Gastrocnemius medialis (tissue), 4 donors: ENCODE data around the gene EDARADD. TPM values are rescaled to one million over a fixed set of nuclear protein-coding genes. Genes with fewer than 3 reads are reported as not detected.

Experiments
- ATAC-seq, 2 donors: fragments of 150-250 bp; one replicate each; pipeline ENCODE4 v1.9.1; 2016
- DNase-seq, 2 donors: peaks; one replicate each; pipeline ENCODE4 v3.0.0-alpha.2; 2019
- H3K27ac ChIP-seq, 4 donors: fragments of 200-600 bp; sonication (generic); 1 replicate in 1 of 4; 2 replicates in 3 of 4; pipeline ENCODE4 v1.5.1; 2016 to 2018; ENCODE audit warnings: mild to moderate bottlenecking in 2 of 4, moderate library complexity in 1 of 4
- H3K27me3 ChIP-seq, 3 donors: fragments of 200-600 bp; sonication (generic) in 2 of 3; 1 replicate in 1 of 3; 2 replicates in 2 of 3; pipeline versions ENCODE4 v1.5.1 to v1.6.0; 2016 to 2019; ENCODE audit warnings: mild to moderate bottlenecking in 1 of 3, moderate library complexity in 1 of 3
- H3K36me3 ChIP-seq, 2 donors: fragments of 200-600 bp; sonication (generic) in 1 of 2; one replicate each; pipeline ENCODE4 v1.5.1; 2017 to 2018
- H3K4me1 ChIP-seq, 2 donors: fragments of 200-600 bp; sonication (generic) in 1 of 2; one replicate each; pipeline ENCODE4 v1.5.1; 2016 to 2017; ENCODE audit warnings: mild to moderate bottlenecking in 2 of 2
- H3K4me3 ChIP-seq, 4 donors: fragments of 200-600 bp; sonication (generic) in 3 of 4; 1 replicate in 1 of 4; 2 replicates in 3 of 4; pipeline ENCODE4 v1.5.1; 2016 to 2019; ENCODE audit warnings: mild to moderate bottlenecking in 2 of 4
- H3K9me3 ChIP-seq, 3 donors: fragments of 200-600 bp; sonication (generic) in 2 of 3; 1 replicate in 1 of 3; 2 replicates in 2 of 3; pipeline ENCODE4 v1.5.1; 2016 to 2019
- POLR2A ChIP-seq, 2 donors: fragments of 450-650 bp; IDR thresholded peaks; one replicate each; pipeline ENCODE4 v1.6.1; 2017; ENCODE audit warnings: antibody characterized with exemption in 2 of 2, mild to moderate bottlenecking in 2 of 2, moderate library complexity in 2 of 2
- in situ Hi-C, 4 donors: fragments of 200-750 bp; cut with MboI; loops; one replicate each; pipeline versions ENCODE4 v1.15.0 to v1.8.0; 2017; ENCODE audit warnings: low sequenced_read_pairs in 4 of 4
- intact Hi-C: fragments of 100-400 bp; cut with DNase I; formaldehyde crosslinking; loops from one replicate; pipeline ENCODE4 v1.15.1; 2023; ENCODE audit warnings: low total_unique reads
- total RNA-seq, 4 donors: library from RNA; depleted of rRNA; stranded (reverse); fragments of >200 nt; gene quantifications; one replicate each; pipeline versions ENCODE4 v1.1.0 to v1.2.3, GENCODE V29; 2016
- TF ChIP-seq, protein P1 (sequence below), 5 experiments: fragments of 450-650 bp in 3 of 5; fragments of 200-600 bp in 2 of 5; sonication (generic) in 2 of 5; IDR thresholded peaks in 4 of 5; conservative IDR thresholded peaks in 1 of 5; 1 replicate in 4 of 5; 2 replicates in 1 of 5; pipeline ENCODE4 v1.5.1; 2016 to 2019; ENCODE audit warnings: antibody characterized with exemption in 5 of 5, mild to moderate bottlenecking in 3 of 5, moderate library complexity in 3 of 5

The EDARADD gene
- total RNA-seq, 4 donors from 2014 or later, result not detected

DNA sequence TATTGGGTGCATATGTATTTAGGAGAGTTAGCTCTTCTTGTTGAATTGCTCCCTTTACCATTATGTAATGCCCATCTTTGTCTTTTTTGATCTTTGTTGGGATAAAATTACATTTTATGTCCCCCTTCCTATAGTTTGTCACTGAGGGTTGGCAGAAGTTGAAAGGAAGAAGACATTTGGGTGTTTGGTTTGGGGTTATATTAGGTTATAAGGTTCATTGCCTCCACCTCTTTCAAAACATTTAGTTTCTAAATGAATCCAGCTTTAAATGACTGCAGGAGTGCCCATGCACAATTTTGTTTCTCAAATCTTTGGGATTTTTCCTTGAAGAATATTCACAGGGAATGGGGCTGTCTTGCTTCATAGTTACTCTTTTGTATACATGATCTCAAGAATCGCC lies 115.1 kb downstream of the EDARADD start:
- ATAC-seq (no peak), DNase-seq (no peak)
- TF ChIP-seq, protein P1, sequence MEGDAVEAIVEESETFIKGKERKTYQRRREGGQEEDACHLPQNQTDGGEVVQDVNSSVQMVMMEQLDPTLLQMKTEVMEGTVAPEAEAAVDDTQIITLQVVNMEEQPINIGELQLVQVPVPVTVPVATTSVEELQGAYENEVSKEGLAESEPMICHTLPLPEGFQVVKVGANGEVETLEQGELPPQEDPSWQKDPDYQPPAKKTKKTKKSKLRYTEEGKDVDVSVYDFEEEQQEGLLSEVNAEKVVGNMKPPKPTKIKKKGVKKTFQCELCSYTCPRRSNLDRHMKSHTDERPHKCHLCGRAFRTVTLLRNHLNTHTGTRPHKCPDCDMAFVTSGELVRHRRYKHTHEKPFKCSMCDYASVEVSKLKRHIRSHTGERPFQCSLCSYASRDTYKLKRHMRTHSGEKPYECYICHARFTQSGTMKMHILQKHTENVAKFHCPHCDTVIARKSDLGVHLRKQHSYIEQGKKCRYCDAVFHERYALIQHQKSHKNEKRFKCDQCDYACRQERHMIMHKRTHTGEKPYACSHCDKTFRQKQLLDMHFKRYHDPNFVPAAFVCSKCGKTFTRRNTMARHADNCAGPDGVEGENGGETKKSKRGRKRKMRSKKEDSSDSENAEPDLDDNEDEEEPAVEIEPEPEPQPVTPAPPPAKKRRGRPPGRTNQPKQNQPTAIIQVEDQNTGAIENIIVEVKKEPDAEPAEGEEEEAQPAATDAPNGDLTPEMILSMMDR (IDR thresholded peaks at IDR 0.05 in 4 of 5, conservative IDR thresholded peaks at IDR 0.05 in 1 of 5), result no peak
- TF ChIP-seq POLR2A (IDR thresholded peaks at IDR 0.05), result no peak
- no peaks in the 10 kb centered on the region for H3K9me3 ChIP-seq
- intact Hi-C loops (no loop called here), in situ Hi-C loops (no loop called here)
- H3K4me3 ChIP-seq, result no peak overlapping the region
- no peaks in the 10 kb centered on the region for H3K27me3 ChIP-seq
- H3K36me3 ChIP-seq, result no peaks in the 10 kb centered on the region
- peaks cover 0 to 5% of the 10 kb centered on the region in 2 donors for H3K4me1 ChIP-seq
- no peak overlapping the region for H3K27ac ChIP-seq

DNA sequence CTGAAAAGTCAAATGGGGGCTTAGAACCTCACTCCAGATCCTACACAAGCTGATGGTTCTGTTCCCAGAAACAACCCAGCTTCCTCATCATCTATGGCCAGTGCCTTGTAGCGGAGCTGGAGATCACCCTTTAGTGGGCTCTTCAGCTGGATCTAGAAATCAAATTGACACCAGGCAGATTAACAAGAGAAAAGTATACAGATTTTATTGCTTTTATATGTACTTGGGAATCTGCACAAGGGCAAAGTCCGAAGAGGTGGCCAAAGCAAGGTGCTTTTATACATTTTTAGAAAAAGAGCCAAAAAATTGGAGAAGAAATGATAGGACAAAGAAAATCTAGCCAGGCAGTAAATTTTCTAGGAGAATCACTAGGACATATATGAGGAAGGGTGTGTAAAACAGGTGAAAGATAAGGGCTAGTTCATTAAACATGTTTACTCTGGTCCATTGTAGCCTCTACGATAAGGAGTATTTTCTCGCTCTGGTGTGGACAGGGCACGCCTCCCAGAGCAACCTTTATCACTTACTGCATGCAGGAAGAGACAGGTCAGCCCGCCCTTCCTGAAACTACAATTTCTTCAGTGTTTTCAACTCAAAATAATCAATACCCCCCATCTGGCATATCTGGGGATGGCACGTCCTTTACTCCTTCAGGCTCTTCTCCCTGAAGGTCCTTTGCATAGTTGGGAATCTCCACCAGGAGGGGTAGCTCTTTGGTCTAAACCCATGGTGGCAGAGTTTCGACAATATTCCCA lies 115.7 kb downstream of the EDARADD start:
- TF ChIP-seq, protein P1 (IDR thresholded peaks at IDR 0.05 in 4 of 5, conservative IDR thresholded peaks at IDR 0.05 in 1 of 5), result no peak
- no peak for TF ChIP-seq POLR2A (IDR thresholded peaks at IDR 0.05)
- in situ Hi-C loops, result no loop called here

DNA sequence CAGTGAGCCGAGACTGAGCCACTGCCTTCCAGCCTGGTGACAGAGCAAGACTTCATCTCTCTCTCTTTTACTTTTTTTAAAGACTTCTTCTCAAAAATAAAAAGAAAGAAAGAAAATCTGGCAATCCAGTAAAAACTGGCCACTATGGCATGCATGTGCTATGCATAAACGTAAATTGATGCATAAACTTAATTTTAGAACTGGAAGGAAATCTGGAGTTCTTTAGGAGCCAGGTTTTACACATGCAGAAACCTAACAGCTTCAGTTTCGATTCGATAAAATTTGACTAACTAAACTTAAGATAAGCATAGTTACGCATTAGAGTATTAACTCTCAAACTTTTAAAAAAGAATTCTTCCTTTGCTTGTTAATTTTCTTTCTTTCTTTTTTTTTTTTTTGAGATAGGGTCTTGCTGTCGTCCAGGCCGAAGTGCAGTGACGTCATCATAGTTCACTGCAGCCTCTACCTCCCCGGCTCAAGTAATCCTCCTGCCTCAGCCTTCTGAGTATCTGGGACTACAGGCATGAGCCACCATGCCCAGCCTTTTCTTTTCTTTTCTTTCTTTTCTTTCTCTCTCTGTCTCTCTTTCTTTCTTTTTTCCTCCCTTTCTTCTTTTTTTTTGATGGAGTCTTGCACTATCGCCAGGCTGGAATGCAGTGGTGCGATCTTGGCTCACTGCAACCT lies 117.8 kb downstream of the EDARADD start:
- no peak overlapping the region for H3K27ac ChIP-seq
- no peaks in the 10 kb centered on the region for H3K9me3 ChIP-seq
- TF ChIP-seq POLR2A (IDR thresholded peaks at IDR 0.05), result no peak
- TF ChIP-seq, protein P1 (IDR thresholded peaks at IDR 0.05 in 4 of 5, conservative IDR thresholded peaks at IDR 0.05 in 1 of 5), result no peak
- no peak overlapping the region for H3K4me3 ChIP-seq
- H3K27me3 ChIP-seq, result no peaks in the 10 kb centered on the region
- in situ Hi-C loops, result no loop called here
- peaks cover 0 to 5% of the 10 kb centered on the region in 2 donors for H3K4me1 ChIP-seq
- intact Hi-C loops, result no loop called here
- no peak for DNase-seq
- ATAC-seq, result no peak
- no peaks in the 10 kb centered on the region for H3K36me3 ChIP-seq

More for the DNA sequence above, 115.7 kb downstream of the EDARADD start:
- Histone ChIP-seq H3K4me1 (peaks cover 0 to 5% of the 10 kb centered on the region in 2 donors), H3K27me3 (no peaks in the 10 kb centered on the region), H3K9me3 (no peaks in the 10 kb centered on the region), H3K4me3 (no peak overlapping the region), H3K27ac (no peak overlapping the region), H3K36me3 (no peaks in the 10 kb centered on the region)
- intact Hi-C loops, result no loop called here
- ATAC-seq, result no peak
- DNase-seq, result no peak

DNA sequence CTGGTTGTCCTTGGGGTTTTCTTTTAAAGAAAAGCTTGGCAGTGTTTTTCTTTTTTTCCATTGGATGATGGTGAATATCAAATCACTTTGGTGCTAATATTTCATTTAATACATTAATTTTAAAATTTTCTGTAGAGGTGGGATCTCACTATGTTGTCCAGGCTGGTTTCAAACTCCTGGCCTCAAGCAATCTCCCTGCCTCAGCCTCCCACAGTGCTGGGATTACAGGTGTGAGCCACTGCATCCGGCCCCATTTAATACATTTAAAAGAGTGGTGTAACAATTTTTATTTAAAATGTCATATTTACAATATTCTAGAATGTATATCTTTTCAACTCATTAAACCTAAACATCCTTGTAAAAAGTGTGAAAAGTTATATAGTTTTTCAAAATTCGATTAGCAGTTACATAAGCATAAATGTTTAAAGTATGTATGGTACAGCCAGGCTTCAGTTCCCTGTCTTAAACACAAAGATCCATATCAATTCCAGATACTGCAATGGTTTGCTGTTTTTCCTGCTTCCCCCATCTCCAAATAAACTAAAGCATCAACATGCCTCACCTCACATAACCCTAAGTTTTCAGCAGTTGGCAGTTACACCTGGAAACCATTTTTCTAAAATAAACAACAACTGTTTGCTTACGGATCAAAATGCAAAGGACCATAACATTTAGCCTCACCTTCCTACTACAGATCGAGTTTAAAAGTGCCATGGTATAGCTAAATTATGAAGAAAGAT lies 120.8 kb downstream of the EDARADD start:
- TF ChIP-seq, protein P1 (IDR thresholded peaks at IDR 0.05 in 4 of 5, conservative IDR thresholded peaks at IDR 0.05 in 1 of 5), result no peak
- no peak for TF ChIP-seq POLR2A (IDR thresholded peaks at IDR 0.05)
- ATAC-seq (no peak), DNase-seq (no peak)
- no peaks in the 10 kb centered on the region for H3K4me1 ChIP-seq
- H3K27ac ChIP-seq, result no peak overlapping the region
- no peaks in the 10 kb centered on the region for H3K9me3 ChIP-seq
- in situ Hi-C loops (no loop called here), intact Hi-C loops (no loop called here)
- H3K4me3 ChIP-seq, result no peak overlapping the region
- no peaks in the 10 kb centered on the region for H3K27me3 ChIP-seq
- no peaks in the 10 kb centered on the region for H3K36me3 ChIP-seq
